Natural killer cell (primary cell): ENCODE results near the gene SLC39A11. TPM values are rescaled to one million over a fixed set of nuclear protein-coding genes. Genes with fewer than 3 reads are reported as not detected.

Source experiments
- ATAC-seq, 3 donors: fragments of 150-1000 bp in 2 of 3; fragments of 200-7000 bp in 1 of 3; cut with Tn5 transposase; 1 replicate in 1 of 3; 2 replicates in 2 of 3; pipeline ENCODE4 v1.10.0; 2021; ENCODE audit warnings: mild to moderate bottlenecking in 2 of 3, moderate library complexity in 2 of 3
- DNase-seq, 2 donors: peaks; one replicate each; pipeline versions ENCODE4 v3.0.0 to v3.0.0-alpha.2; 2013 to 2021; ENCODE audit warnings: mixed read lengths in 1 of 2
- H3K27ac ChIP-seq: one replicate; pipeline ENCODE4 v1.5.1; 2013; ENCODE audit warnings: mild to moderate bottlenecking, low read length
- H3K27me3 ChIP-seq: one replicate; pipeline ENCODE4 v1.6.1; 2013; ENCODE audit warnings: low read length; ENCODE audit not compliant: control insufficient read depth, insufficient read depth
- H3K36me3 ChIP-seq: one replicate; pipeline ENCODE4 v1.6.1; 2013; ENCODE audit warnings: low read length; ENCODE audit not compliant: control insufficient read depth, insufficient read depth
- H3K4me1 ChIP-seq: one replicate; pipeline ENCODE4 v1.6.1; 2013; ENCODE audit warnings: low read length; ENCODE audit not compliant: control insufficient read depth, insufficient read depth
- H3K4me3 ChIP-seq: one replicate; pipeline ENCODE4 v1.5.1; 2013; ENCODE audit warnings: low read length
- H3K9me3 ChIP-seq: one replicate; pipeline ENCODE4 v1.6.1; 2013; ENCODE audit warnings: low read length; ENCODE audit not compliant: control insufficient read depth, insufficient read depth
- H3K27ac Mint-ChIP-seq, 2 donors: one replicate each; pipeline ENCODE4 v1.8.0; 2022; ENCODE audit warnings: mild to moderate bottlenecking in 2 of 2, mixed read lengths in 2 of 2, moderate library complexity in 1 of 2
- H3K27me3 Mint-ChIP-seq, 2 donors: one replicate each; pipeline ENCODE4 v1.8.0; 2022; ENCODE audit warnings: low read depth in 2 of 2, mixed read lengths in 2 of 2
- H3K36me3 Mint-ChIP-seq: one replicate; pipeline ENCODE4 v1.8.0; 2022; ENCODE audit warnings: mixed read lengths
- H3K4me1 Mint-ChIP-seq, 2 donors: one replicate each; pipeline ENCODE4 v1.8.0; 2022; ENCODE audit warnings: mixed read lengths in 2 of 2
- H3K4me3 Mint-ChIP-seq: one replicate; pipeline ENCODE4 v1.8.0; 2022; ENCODE audit warnings: mild to moderate bottlenecking, moderate library complexity, mixed read lengths
- H3K9me3 Mint-ChIP-seq, 2 donors: one replicate each; pipeline ENCODE4 v1.8.0; 2022; ENCODE audit warnings: mixed read lengths in 2 of 2
- WGBS: methylation state at CpG from one replicate; pipeline ENCODE4 v1.1.7; 2013; ENCODE audit warnings: missing lambda C conversion rate; ENCODE audit not compliant: insufficient coverage; 5-methylcytosine and 5-hydroxymethylcytosine counted together
- intact Hi-C: fragments of 100-400 bp; cut with micrococcal nuclease; formaldehyde crosslinking; loops from one replicate; pipeline ENCODE4 v1.14.2; 2022
- total RNA-seq, 4 donors: library from RNA; stranded (reverse); fragments of 120-200 nt in 1 of 4; gene quantifications; one replicate each; pipeline versions ENCODE4 v1.2.3 to v1.2.4, GENCODE V29; 2013 to 2022
- TF ChIP-seq, protein P1 (sequence below): fragments of 200-600 bp; IDR thresholded peaks from one replicate; pipeline ENCODE4 v1.8.0; 2022; ENCODE audit warnings: antibody characterized with exemption

Gene SLC39A11
- total RNA-seq, 3 donors from 2014 or later (not counting 1 experiment from before 2014, with no cell fraction given) = 32.6 to 44.9 (median 39.4) TPM

DNA sequence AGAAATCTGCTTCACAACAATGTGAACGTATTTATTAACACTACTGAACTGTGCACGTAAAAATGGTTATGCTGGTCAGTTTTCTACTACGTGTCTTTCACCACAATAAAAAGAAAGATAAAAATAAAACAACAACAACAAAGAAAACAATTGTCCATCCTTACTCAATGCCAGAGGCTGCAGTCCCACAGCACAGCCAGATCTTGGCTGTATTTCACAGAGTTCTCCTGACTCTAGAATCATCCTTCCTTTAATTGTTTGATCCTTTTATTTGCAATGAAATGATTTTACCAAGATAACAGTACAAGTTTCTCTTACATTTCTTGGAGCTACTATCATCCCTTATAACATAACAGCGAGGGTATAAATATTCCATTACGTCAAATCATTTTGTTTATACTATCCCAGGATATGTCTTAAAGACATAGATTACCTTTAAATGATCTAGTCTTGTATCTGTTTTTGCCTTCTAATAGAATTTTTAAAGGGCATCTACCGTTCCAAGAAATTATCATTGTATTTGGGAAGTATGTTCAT is 103.3 kb downstream of the SLC39A11 start:
- ATAC-seq = no peak
- Histone ChIP-seq H3K4me1 (peaks cover 5% of the 10 kb centered on the region), H3K9me3 (no peaks in the 10 kb centered on the region), H3K27me3 (no peaks in the 10 kb centered on the region), H3K4me3 (no peak overlapping the region), H3K36me3 (no peaks in the 10 kb centered on the region), H3K27ac (no peak overlapping the region)
- no peaks in the 10 kb centered on the region for H3K9me3 Mint-ChIP-seq
- intact Hi-C loops = loop anchor here (5.0 to 10.0 kb wide), 2 partner anchors 168 to 264 kb away; no protein-coding TSS in a partner anchor
- H3K36me3 Mint-ChIP-seq = no peaks in the 10 kb centered on the region
- H3K4me3 Mint-ChIP-seq = no peak overlapping the region
- no peak overlapping the region for H3K27ac Mint-ChIP-seq
- H3K27me3 Mint-ChIP-seq = no peaks in the 10 kb centered on the region
- peaks cover 10 to 16% of the 10 kb centered on the region in 2 donors for H3K4me1 Mint-ChIP-seq
- 93% methylated on average over 3 of the region's 6 CpGs for WGBS
- no peak for DNase-seq
- TF ChIP-seq, protein P1, sequence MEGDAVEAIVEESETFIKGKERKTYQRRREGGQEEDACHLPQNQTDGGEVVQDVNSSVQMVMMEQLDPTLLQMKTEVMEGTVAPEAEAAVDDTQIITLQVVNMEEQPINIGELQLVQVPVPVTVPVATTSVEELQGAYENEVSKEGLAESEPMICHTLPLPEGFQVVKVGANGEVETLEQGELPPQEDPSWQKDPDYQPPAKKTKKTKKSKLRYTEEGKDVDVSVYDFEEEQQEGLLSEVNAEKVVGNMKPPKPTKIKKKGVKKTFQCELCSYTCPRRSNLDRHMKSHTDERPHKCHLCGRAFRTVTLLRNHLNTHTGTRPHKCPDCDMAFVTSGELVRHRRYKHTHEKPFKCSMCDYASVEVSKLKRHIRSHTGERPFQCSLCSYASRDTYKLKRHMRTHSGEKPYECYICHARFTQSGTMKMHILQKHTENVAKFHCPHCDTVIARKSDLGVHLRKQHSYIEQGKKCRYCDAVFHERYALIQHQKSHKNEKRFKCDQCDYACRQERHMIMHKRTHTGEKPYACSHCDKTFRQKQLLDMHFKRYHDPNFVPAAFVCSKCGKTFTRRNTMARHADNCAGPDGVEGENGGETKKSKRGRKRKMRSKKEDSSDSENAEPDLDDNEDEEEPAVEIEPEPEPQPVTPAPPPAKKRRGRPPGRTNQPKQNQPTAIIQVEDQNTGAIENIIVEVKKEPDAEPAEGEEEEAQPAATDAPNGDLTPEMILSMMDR = no peak

DNA sequence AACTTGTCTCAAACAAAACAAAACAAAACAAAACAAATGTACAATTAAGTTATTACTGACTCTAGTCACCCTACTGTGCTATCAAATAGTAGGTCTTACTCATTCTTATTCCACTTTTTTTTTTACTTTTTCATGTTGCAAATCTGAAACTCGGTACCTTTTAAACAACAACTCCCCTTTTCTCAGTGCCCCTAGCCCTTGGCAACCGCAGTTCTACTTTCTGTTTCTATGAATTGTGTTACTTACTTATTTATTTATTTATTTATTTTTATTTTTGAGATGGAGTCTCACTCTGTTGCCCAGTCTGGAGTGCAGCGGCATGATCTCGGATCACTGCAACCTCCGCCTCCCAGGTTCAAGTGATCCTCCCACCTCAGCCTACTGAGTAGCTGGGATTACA is 104.0 kb downstream of the SLC39A11 start:
- Histone ChIP-seq H3K27ac (no peak overlapping the region), H3K36me3 (no peaks in the 10 kb centered on the region), H3K27me3 (no peaks in the 10 kb centered on the region), H3K9me3 (no peaks in the 10 kb centered on the region), H3K4me1 (peaks cover 5% of the 10 kb centered on the region), H3K4me3 (no peak overlapping the region)
- intact Hi-C loops = loop anchor here (5.0 to 10.0 kb wide), 2 partner anchors 169 to 264 kb away; no protein-coding TSS in a partner anchor
- no peaks in the 10 kb centered on the region for H3K36me3 Mint-ChIP-seq
- DNase-seq (no peak), ATAC-seq (no peak)
- no peak overlapping the region for H3K27ac Mint-ChIP-seq
- no peak overlapping the region for H3K4me3 Mint-ChIP-seq
- 96% methylated on average over 4 of the region's 5 CpGs for WGBS
- no peaks in the 10 kb centered on the region for H3K9me3 Mint-ChIP-seq
- no peaks in the 10 kb centered on the region for H3K27me3 Mint-ChIP-seq
- peaks cover 14 to 19% of the 10 kb centered on the region in 2 donors for H3K4me1 Mint-ChIP-seq
- TF ChIP-seq, protein P1 = no peak

DNA sequence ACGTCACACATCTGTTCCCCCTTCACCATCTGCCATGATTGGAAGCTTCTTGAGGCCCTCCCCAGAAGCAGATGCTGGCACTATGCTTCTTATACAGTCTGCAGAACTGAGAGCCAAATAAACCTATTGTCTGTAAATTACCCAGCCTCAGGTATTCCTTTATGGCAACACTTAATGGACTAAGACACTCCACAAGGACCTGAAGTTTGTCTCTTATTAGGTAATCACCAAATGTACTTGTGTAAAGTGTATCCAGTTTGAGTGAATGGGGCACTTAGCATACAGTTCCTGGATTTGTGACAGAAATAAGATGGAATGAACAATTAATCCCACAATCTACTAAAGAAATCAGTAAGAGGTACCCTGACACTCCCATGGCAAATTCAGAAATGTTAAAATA is 105.3 kb downstream of the SLC39A11 start:
- H3K27me3 Mint-ChIP-seq = no peaks in the 10 kb centered on the region
- 100% methylated on average over 1 of the region's 1 CpG for WGBS
- no peaks in the 10 kb centered on the region for H3K36me3 Mint-ChIP-seq
- Histone ChIP-seq H3K36me3 (no peaks in the 10 kb centered on the region), H3K9me3 (no peaks in the 10 kb centered on the region), H3K27ac (no peak overlapping the region), H3K4me1 (peaks cover 5% of the 10 kb centered on the region), H3K4me3 (no peak overlapping the region), H3K27me3 (no peaks in the 10 kb centered on the region)
- no peak overlapping the region for H3K27ac Mint-ChIP-seq
- TF ChIP-seq, protein P1 = no peak
- intact Hi-C loops = loop anchor here (5.0 to 10.0 kb wide), 2 partner anchors 170 to 262 kb away; no protein-coding TSS in a partner anchor
- H3K4me3 Mint-ChIP-seq = no peak overlapping the region
- H3K4me1 Mint-ChIP-seq = peaks cover 16 to 21% of the 10 kb centered on the region in 2 donors
- no peaks in the 10 kb centered on the region for H3K9me3 Mint-ChIP-seq
- DNase-seq (no peak), ATAC-seq (no peak)
